ENCODE measurements around the gene TGM1.

- TF ChIP-seq CTCF (IDR thresholded peaks at IDR 0.05) (no peak), POLR2A (IDR thresholded peaks at IDR 0.05) (no peak), POLR2AphosphoS5 (IDR thresholded peaks at IDR 0.05) (no peak)
Measured at GRCh38 chr14:24258119-24258518, 4.9 kb downstream of the TGM1 start.
